ENCODE measurements around the gene THADA. TPM values are rescaled to one million over a fixed set of nuclear protein-coding genes. Genes with fewer than 3 reads are reported as not detected.

Gene THADA
- total RNA-seq, 2 donors from 2014 or later, result 14.5 to 16.1 TPM

- Histone ChIP-seq H3K4me1 (peaks cover 0 to 44% of the 10 kb centered on the region in 2 donors), H3K27me3 (no peaks in the 10 kb centered on the region), H3K4me3 (no peak overlapping the region), H3K9me3 (no peaks in the 10 kb centered on the region), H3K36me3 (no peaks in the 10 kb centered on the region), H3K27ac (no peak overlapping the region)
- TF ChIP-seq CTCF (IDR thresholded peaks at IDR 0.05), result no peak
- no peak for DNase-seq (ENCODE audit: low spot score)
Measured at GRCh38 chr2:43410055-43410604, 185.7 kb downstream of the THADA start.

GRCh38 chr2:43408407-43409160 is 187.3 kb downstream of the THADA start:
- Histone ChIP-seq H3K4me3 (no peak overlapping the region), H3K4me1 (peaks cover 0 to 32% of the 10 kb centered on the region in 2 donors), H3K36me3 (no peaks in the 10 kb centered on the region), H3K27me3 (no peaks in the 10 kb centered on the region), H3K9me3 (no peaks in the 10 kb centered on the region), H3K27ac (no peak overlapping the region)
- TF ChIP-seq CTCF (IDR thresholded peaks at IDR 0.05), result no peak
- no peak for DNase-seq (ENCODE audit: low spot score)

GRCh38 chr2:43407935-43408334 is 187.9 kb downstream of the THADA start:
- Histone ChIP-seq H3K36me3 (no peaks in the 10 kb centered on the region), H3K27me3 (no peaks in the 10 kb centered on the region), H3K4me1 (peaks cover 0 to 32% of the 10 kb centered on the region in 2 donors), H3K27ac (no peak overlapping the region), H3K4me3 (no peak overlapping the region), H3K9me3 (no peaks in the 10 kb centered on the region)
- DNase-seq (ENCODE audit: low spot score), result no peak
- TF ChIP-seq CTCF (IDR thresholded peaks at IDR 0.05), result no peak

- H3K9me3 ChIP-seq, result no peaks in the 10 kb centered on the region
- peaks cover 0 to 20% of the 10 kb centered on the region in 2 donors for H3K4me1 ChIP-seq
- TF ChIP-seq CTCF (IDR thresholded peaks at IDR 0.05), result no peak
- no peak overlapping the region for H3K27ac ChIP-seq
- no peak overlapping the region for H3K4me3 ChIP-seq
- DNase-seq (ENCODE audit: low spot score), result no peak
- H3K36me3 ChIP-seq, result no peaks in the 10 kb centered on the region
- H3K27me3 ChIP-seq, result no peaks in the 10 kb centered on the region
Measured at GRCh38 chr2:43406651-43407279, 189.1 kb downstream of the THADA start.

- Histone ChIP-seq H3K4me1 (peaks cover 0 to 11% of the 10 kb centered on the region in 2 donors), H3K9me3 (no peaks in the 10 kb centered on the region), H3K27ac (no peak overlapping the region), H3K4me3 (no peak overlapping the region), H3K27me3 (no peaks in the 10 kb centered on the region), H3K36me3 (no peaks in the 10 kb centered on the region)
- no peak for DNase-seq (ENCODE audit: low spot score)
- TF ChIP-seq CTCF (IDR thresholded peaks at IDR 0.05), result no peak
Measured at GRCh38 chr2:43405829-43406228, 190.0 kb downstream of the THADA start.

Measured in right atrium auricular region (tissue), 2 donors.